Smooth muscle cell (in vitro differentiated cells): ENCODE results near the gene FAM25C. TPM values are rescaled to one million over a fixed set of nuclear protein-coding genes. Genes with fewer than 3 reads are reported as not detected.
"Not testable (repeated sequence)": the region's sequence is repeated elsewhere in the genome, so short reads cannot be mapped to it uniquely, and the experiment has no call there.

Experiments
- DNase-seq: peaks from one replicate; lab custom pipeline; 2025; ENCODE audit not compliant: unreplicated experiment; lab: John Stamatoyannopoulos, UW
- H2AFZ ChIP-seq: fragments of 200-600 bp; sonication (generic); 2 replicates; pipeline ENCODE4 v1.6.0; 2016; ENCODE audit warnings: antibody characterized with exemption, low read depth, mild to moderate bottlenecking
- H3F3A ChIP-seq: fragments of 200-600 bp; sonication (generic); 2 replicates; pipeline ENCODE4 v1.6.0; 2017; ENCODE audit warnings: antibody characterized with exemption, low read depth
- H3K27ac ChIP-seq: fragments of 200-600 bp; sonication (generic); 2 replicates; pipeline ENCODE4 v1.5.1; 2016; ENCODE audit warnings: low read depth, mild to moderate bottlenecking
- H3K27me3 ChIP-seq: fragments of 200-600 bp; sonication (generic); 2 replicates; pipeline ENCODE4 v1.6.1; 2016; ENCODE audit warnings: low read depth, mild to moderate bottlenecking
- H3K36me3 ChIP-seq: fragments of 200-600 bp; sonication (generic); 2 replicates; pipeline ENCODE4 v1.5.1; 2016; ENCODE audit warnings: low read depth
- H3K4me1 ChIP-seq: fragments of 200-600 bp; sonication (generic); 2 replicates; pipeline ENCODE4 v1.5.1; 2016; ENCODE audit warnings: low read depth
- H3K4me2 ChIP-seq: fragments of 200-600 bp; sonication (generic); 2 replicates; pipeline ENCODE4 v1.6.0; 2016; ENCODE audit warnings: mild to moderate bottlenecking
- H3K4me3 ChIP-seq: fragments of 200-600 bp; sonication (generic); 2 replicates; pipeline ENCODE4 v1.5.1; 2016; ENCODE audit warnings: mild to moderate bottlenecking
- H3K79me2 ChIP-seq: fragments of 200-600 bp; sonication (generic); 2 replicates; pipeline ENCODE4 v1.6.0; 2016; ENCODE audit warnings: low read depth, mild to moderate bottlenecking
- H3K9ac ChIP-seq: fragments of 200-600 bp; sonication (generic); 2 replicates; pipeline ENCODE4 v1.6.0; 2016; ENCODE audit warnings: low read depth
- H3K9me3 ChIP-seq: fragments of 200-600 bp; sonication (generic); replicated peaks from 2 replicates; pipeline ENCODE4 v1.5.1; 2016; ENCODE audit warnings: low read depth
- H4K20me1 ChIP-seq: fragments of 200-600 bp; sonication (generic); 2 replicates; pipeline ENCODE4 v1.6.0; 2016; ENCODE audit warnings: low read depth
- WGBS: methylation state at CpG from one replicate; pipeline ENCODE4 v1.1.7; 2016; ENCODE audit warnings: low lambda C conversion rate; 5-methylcytosine and 5-hydroxymethylcytosine counted together
- polyA plus RNA-seq: library from polyadenylated mRNA; unstranded; fragments of >200 nt; fragmentation: Nextera tagmentation; extraction: Ambion mirVana; gene quantifications from 2 replicates; pipeline ENCODE4 v1.2.1, GENCODE V29; 2016
- total RNA-seq: library from RNA; depleted of rRNA; stranded (reverse); fragments of >200 nt; gene quantifications from 2 replicates; pipeline ENCODE4 v1.2.3, GENCODE V29; 2014

The FAM25C gene
- total and polyA plus RNA-seq, 2 experiments from 2014 or later, result not detected

- not testable (repeated sequence) for H3K4me2 ChIP-seq, H3F3A ChIP-seq, H3K27me3 ChIP-seq, H3K4me3 ChIP-seq, H3K79me2 ChIP-seq, H2AFZ ChIP-seq, H3K36me3 ChIP-seq, H4K20me1 ChIP-seq, DNase-seq, H3K4me1 ChIP-seq, H3K9me3 ChIP-seq
- 58% methylated on average over 10 of the region's 16 CpGs for WGBS
- Histone ChIP-seq H3K9ac (peak overlapping the region; percentile 76), H3K27ac (peak overlapping the region; percentile 95)
Measured at GRCh38 chr10:47988718-47989541, 10.7 kb downstream of the FAM25C start.

DNA sequence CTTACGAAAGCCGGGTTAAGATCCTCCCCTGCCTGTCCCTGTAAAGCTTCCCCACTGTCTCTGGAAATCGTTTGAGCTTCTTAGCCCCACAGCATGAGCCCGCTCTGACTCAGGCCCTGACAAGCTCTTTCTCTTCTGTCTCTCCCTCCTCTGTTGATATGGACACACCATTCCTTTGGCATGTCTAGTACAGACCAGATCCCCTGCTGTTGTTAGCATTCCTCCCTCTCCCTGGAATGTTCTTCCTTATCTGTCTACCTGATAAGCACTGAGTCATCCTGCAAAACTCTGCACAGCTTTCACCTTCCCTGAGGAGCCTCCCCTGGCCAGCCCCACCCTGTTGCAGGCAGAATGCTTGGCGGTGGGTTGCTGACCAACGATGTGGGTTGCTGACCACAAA, 11.6 kb downstream of the FAM25C start:
- H3K27me3 ChIP-seq, H3K4me1 ChIP-seq, H3K4me3 ChIP-seq, H4K20me1 ChIP-seq, DNase-seq, H3F3A ChIP-seq, H2AFZ ChIP-seq, H3K4me2 ChIP-seq, H3K9ac ChIP-seq, H3K79me2 ChIP-seq, H3K27ac ChIP-seq, H3K9me3 ChIP-seq, H3K36me3 ChIP-seq: not testable (repeated sequence)
- no CpG with 5 or more reads among the region's 6 CpGs for WGBS

DNA sequence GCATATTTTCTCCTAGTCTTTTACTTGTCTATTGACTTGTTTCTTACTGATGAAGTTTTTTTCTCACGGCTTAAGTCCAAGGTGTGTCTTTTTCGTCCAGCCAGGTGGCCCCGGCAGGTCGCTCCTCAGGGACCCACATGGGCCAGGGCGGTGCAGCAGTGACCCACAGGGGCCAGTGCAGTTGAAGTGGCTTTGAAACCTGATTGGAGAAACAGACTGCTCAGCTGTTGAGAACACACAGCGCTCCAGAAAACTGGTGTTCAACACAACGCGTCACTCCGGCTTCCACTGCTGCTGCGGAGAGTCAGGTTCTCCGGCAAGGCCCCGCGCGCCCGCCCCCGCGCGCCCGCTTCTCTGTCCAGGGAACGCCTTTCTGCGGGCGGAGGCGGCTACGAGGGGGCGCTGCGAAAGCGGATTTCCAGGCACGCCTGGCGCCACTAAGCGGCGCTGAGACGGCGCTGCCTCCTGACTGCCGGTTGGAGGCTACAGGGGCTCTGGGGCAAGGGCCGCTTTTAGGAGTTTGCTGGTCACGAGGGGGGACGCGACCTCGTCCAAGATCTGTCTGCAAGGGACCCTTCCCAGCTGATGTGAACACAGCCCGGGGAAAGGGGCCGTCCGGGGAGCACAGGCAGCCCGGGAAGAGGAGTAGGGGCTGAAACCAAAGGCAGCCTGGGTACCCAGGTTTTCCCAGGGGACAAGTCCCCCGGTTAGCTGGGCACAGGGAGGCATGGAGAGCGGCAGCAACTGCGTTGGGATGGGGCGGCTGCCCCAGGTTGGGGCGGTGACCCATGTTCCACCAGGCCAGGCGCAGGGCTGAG, 13.0 kb downstream of the FAM25C start:
- H3K9ac ChIP-seq, H3K4me2 ChIP-seq, H3K27me3 ChIP-seq, H3K36me3 ChIP-seq, H3K4me1 ChIP-seq, H4K20me1 ChIP-seq, H3F3A ChIP-seq, H3K79me2 ChIP-seq, H3K4me3 ChIP-seq, H3K9me3 ChIP-seq, DNase-seq, H2AFZ ChIP-seq: not testable (repeated sequence)
- peak overlapping the region; percentile 59 for H3K27ac ChIP-seq
- 25% methylated on average over 11 of the region's 49 CpGs for WGBS

DNA sequence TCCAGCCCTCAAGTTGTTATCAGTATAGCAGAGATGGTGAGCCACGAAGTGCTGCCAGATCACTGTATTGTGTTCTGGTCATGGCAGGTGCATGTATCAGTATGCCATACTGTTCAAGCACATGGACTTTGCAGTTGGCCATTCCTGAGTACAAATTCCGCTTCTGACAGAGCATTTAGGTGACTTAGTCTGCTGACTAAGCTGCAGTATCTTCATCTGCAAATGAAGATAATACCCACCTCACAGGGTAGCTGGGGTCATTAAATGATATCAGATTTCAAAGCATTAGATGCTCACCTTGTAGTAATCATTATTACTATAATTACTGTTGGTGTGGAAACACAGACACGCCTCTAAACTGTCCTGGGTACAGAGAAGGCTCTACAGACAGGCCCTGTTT, 24.2 kb downstream of the FAM25C start:
- not testable (repeated sequence) for H3K4me3 ChIP-seq, H3K27ac ChIP-seq, H3K9ac ChIP-seq, H3K79me2 ChIP-seq, H3K4me2 ChIP-seq, H3K4me1 ChIP-seq, H3K27me3 ChIP-seq, DNase-seq, H2AFZ ChIP-seq, H3F3A ChIP-seq, H3K36me3 ChIP-seq, H4K20me1 ChIP-seq, H3K9me3 ChIP-seq
- WGBS, result 73% methylated on average over 2 of the region's 3 CpGs

GRCh38 chr10:47973131-47973530, 26.5 kb downstream of the FAM25C start:
- H3K4me1 ChIP-seq, DNase-seq, H3K27me3 ChIP-seq: not testable (repeated sequence)

GRCh38 chr10:47972077-47972476, 27.5 kb downstream of the FAM25C start:
- not testable (repeated sequence) for H3K79me2 ChIP-seq, H4K20me1 ChIP-seq, H3K4me3 ChIP-seq, H3K4me1 ChIP-seq, H3K27ac ChIP-seq, H3K4me2 ChIP-seq, H3F3A ChIP-seq, DNase-seq, H3K9me3 ChIP-seq, H2AFZ ChIP-seq, H3K36me3 ChIP-seq, H3K27me3 ChIP-seq, H3K9ac ChIP-seq
- WGBS, result 63% methylated on average over 1 of the region's 2 CpGs

More at GRCh38 chr10:47973131-47973530, 26.5 kb downstream of the FAM25C start:
- not testable (repeated sequence) for H3K79me2 ChIP-seq, H3K36me3 ChIP-seq, H3K4me3 ChIP-seq, H2AFZ ChIP-seq, H3K9me3 ChIP-seq, H3K9ac ChIP-seq, H4K20me1 ChIP-seq, H3K4me2 ChIP-seq, H3F3A ChIP-seq, H3K27ac ChIP-seq

GRCh38 chr10:47971598-47971997, 28.0 kb downstream of the FAM25C start:
- H3K27me3 ChIP-seq, H3K79me2 ChIP-seq, DNase-seq, H3K9ac ChIP-seq, H2AFZ ChIP-seq, H3K9me3 ChIP-seq, H3K4me1 ChIP-seq, H3K36me3 ChIP-seq, H3K4me3 ChIP-seq, H4K20me1 ChIP-seq, H3K27ac ChIP-seq, H3F3A ChIP-seq, H3K4me2 ChIP-seq: not testable (repeated sequence)
- no CpG with 5 or more reads among the region's 5 CpGs for WGBS

- H3K36me3 ChIP-seq, result not testable (repeated sequence)
Measured at GRCh38 chr10:47970047-47970446, 29.5 kb downstream of the FAM25C start.

More at GRCh38 chr10:47970047-47970446, 29.5 kb downstream of the FAM25C start:
- not testable (repeated sequence) for H3K27ac ChIP-seq, H3K27me3 ChIP-seq, H3K4me3 ChIP-seq, H2AFZ ChIP-seq, H3K79me2 ChIP-seq, H3K4me2 ChIP-seq, DNase-seq, H3K9ac ChIP-seq, H3K9me3 ChIP-seq, H4K20me1 ChIP-seq, H3K4me1 ChIP-seq, H3F3A ChIP-seq
- WGBS, result 87% methylated on average over 3 of the region's 3 CpGs
